Activated naive CD8-positive, alpha-beta T cell treated with anti-CD3 and anti-CD28 coated beads, Interleukin-2, amount 10 ng/mL, durations not matched to agents 7 days and 5 days (primary cell): ENCODE measurements around the gene SV2C. TPM values are rescaled to one million over a fixed set of nuclear protein-coding genes. Genes with fewer than 3 reads are reported as not detected.

ENCODE experiments used
- ATAC-seq: fragments of 150-1000 bp; cut with Tn5 transposase; one replicate; pipeline ENCODE4 v1.10.0; 2021; ENCODE audit warnings: low read depth, moderate library complexity
- POLR2A ChIA-PET: fragments of 350-600 bp; sonication (Branson Sonifier 250); formaldehyde crosslinking; loops from one replicate; lab custom pipeline; 2021; ENCODE audit warnings: antibody characterized with exemption; lab: Charles Lee
- DNase-seq: peaks from one replicate; pipeline ENCODE4 v3.0.0; 2021
- H3K27ac Mint-ChIP-seq: one replicate; pipeline ENCODE4 v1.8.0; 2022; ENCODE audit warnings: mild to moderate bottlenecking, mixed read lengths
- H3K27me3 Mint-ChIP-seq: one replicate; pipeline ENCODE4 v1.8.0; 2022; ENCODE audit warnings: mild to moderate bottlenecking, moderate library complexity, mixed read lengths
- H3K36me3 Mint-ChIP-seq: one replicate; pipeline ENCODE4 v1.8.0; 2021; ENCODE audit warnings: mild to moderate bottlenecking, mixed read lengths
- H3K4me1 Mint-ChIP-seq: one replicate; pipeline ENCODE4 v1.8.0; 2021; ENCODE audit warnings: mixed read lengths
- H3K4me3 Mint-ChIP-seq: one replicate; pipeline ENCODE4 v1.8.0; 2022; ENCODE audit warnings: mild to moderate bottlenecking, moderate library complexity, mixed read lengths
- H3K9me3 Mint-ChIP-seq: one replicate; pipeline ENCODE4 v1.8.0; 2021; ENCODE audit warnings: mixed read lengths
- total RNA-seq, 2 experiments: library from RNA; stranded (reverse); gene quantifications; one replicate each; pipeline ENCODE4 v1.2.3, GENCODE V29; 2021

Gene SV2C
- total RNA-seq, 2 experiments from 2014 or later: 0.03 TPM

DNA sequence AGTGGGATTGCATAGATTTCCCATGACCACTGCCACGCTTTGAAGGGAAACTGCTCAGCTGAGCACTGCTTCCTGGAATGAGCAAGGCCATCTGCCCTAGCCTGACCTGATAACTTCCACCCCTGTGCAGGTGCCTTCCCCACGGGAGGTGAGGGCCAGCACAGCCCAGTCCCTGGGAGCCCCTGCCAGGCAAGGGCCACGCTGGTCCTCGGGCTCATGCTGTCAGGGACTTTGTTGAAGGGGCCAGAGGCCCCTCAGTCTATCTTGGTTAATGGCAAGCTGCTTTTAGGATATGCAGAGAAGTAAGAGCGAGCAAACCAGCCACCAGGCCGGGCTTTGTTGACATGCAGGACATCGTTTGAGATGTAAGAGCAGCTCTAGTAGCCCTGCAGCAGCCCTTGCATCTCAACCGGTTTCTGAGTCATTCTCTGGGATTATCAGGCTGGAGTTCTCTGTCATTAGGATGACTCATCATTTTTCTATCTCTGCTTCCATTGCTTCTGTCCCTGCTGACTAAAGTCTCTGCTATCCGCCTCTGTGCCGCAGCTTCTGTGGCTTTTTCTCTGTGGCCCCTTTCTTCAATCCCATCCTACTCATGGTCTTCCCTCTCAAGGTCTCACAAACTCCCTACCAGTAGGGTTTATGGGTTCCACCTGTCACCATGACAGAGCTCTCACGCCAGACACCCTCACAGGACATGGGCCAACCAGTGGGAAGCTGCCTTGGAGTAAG, 289.3 kb downstream of the SV2C start:
- peaks cover 2% of the 10 kb centered on the region for H3K4me1 Mint-ChIP-seq
- peak overlapping the region; percentile 24 for H3K27ac Mint-ChIP-seq
- no peaks in the 10 kb centered on the region for H3K27me3 Mint-ChIP-seq
- peaks cover 1% of the 10 kb centered on the region for H3K9me3 Mint-ChIP-seq
- no peak for ATAC-seq
- H3K36me3 Mint-ChIP-seq: no peaks in the 10 kb centered on the region
- POLR2A ChIA-PET: interaction anchor here (0.6 kb wide), 2 partner anchors 7 to 682 kb away, joined by 3 to 5 read pairs; no protein-coding TSS in a partner anchor
- DNase-seq: no peak
- no peak overlapping the region for H3K4me3 Mint-ChIP-seq

DNA sequence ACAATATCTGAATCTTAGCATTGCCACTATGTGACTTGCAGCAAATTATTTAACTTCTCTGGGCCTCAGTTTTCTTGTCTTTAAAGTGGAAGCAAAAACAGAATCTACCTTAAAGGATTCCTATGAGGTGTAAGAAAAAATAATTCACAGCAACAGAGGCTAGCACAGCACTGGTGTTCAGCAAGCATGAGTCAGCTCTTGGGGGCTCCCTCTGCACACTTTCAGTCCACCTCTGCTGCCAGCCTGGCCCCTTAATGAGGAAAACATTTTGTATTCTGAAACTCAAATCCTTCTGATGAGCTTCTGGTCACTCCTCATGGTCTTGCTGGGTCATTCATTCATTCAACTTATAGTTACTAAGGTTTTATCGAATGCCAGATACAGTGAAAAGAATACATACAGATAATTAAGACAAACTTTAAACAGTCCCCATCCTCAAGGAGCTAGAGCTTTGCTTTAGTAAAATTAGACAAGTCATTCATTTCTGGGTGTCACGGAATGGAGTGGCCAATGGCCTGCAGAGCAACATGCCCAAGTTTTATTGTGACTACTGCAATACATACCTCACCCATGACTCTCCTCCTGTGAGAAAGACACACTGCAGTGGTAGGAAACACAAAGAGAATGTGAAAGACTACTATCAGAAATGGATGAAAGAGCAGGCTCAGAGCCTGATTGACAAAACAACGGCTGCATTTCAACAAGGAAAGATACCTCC, 293.1 kb downstream of the SV2C start:
- Mint-ChIP-seq H3K4me3 (no peak overlapping the region), H3K9me3 (peaks cover under 1% of the 10 kb centered on the region), H3K27me3 (no peaks in the 10 kb centered on the region), H3K27ac (no peak overlapping the region), H3K36me3 (no peaks in the 10 kb centered on the region), H3K4me1 (peaks cover 12% of the 10 kb centered on the region)
- DNase-seq: no peak
- no peak for ATAC-seq
- POLR2A ChIA-PET: no interaction called here

GRCh38 chr5:76376866-76377230, 293.7 kb downstream of the SV2C start:
- Mint-ChIP-seq H3K4me3 (no peak overlapping the region), H3K27me3 (no peaks in the 10 kb centered on the region), H3K36me3 (no peaks in the 10 kb centered on the region), H3K27ac (no peak overlapping the region), H3K4me1 (peaks cover 12% of the 10 kb centered on the region), H3K9me3 (no peaks in the 10 kb centered on the region)
- POLR2A ChIA-PET: no interaction called here
- DNase-seq: no peak
- ATAC-seq: no peak

DNA sequence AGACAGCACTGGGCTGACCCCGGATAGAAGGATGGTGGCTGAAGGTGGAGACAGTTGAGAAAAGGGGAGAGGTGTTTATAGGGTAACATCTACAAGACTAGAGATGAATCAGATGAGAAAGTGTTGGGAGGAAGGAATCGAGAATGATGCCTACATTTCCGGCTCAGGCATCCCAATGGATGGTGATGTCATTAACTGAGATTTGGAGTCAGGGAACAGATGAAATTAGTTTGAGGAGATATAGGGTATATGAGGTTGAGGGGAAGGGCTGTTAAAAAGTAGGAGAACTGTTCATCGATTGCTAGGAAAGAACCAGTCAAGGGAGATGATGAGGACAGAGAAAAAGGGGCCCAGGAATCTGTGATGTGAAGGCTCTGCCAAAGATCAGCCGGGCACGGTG, 295.2 kb downstream of the SV2C start:
- no peak for ATAC-seq
- Mint-ChIP-seq H3K27ac (peak overlapping the region; percentile 6), H3K4me3 (no peak overlapping the region), H3K36me3 (no peaks in the 10 kb centered on the region), H3K9me3 (no peaks in the 10 kb centered on the region), H3K4me1 (peaks cover 12% of the 10 kb centered on the region), H3K27me3 (no peaks in the 10 kb centered on the region)
- POLR2A ChIA-PET: interaction anchor here (1.3 to 1.4 kb wide), 2 partner anchors 11 to 52 kb away, joined by 4 to 5 read pairs; no protein-coding TSS in a partner anchor
- no peak for DNase-seq

GRCh38 chr5:76379316-76379715, 296.1 kb downstream of the SV2C start:
- POLR2A ChIA-PET: interaction anchor here (0.7 to 1.4 kb wide), 4 partner anchors 10 to 232 kb away, joined by 3 to 5 read pairs (median 4); no protein-coding TSS in a partner anchor
- peak; percentile 57 for ATAC-seq
- Mint-ChIP-seq H3K27me3 (no peaks in the 10 kb centered on the region), H3K9me3 (no peaks in the 10 kb centered on the region), H3K4me3 (peak overlapping the region; percentile 20), H3K36me3 (no peaks in the 10 kb centered on the region), H3K27ac (peak overlapping the region; percentile 21), H3K4me1 (peaks cover 17% of the 10 kb centered on the region)
- no peak for DNase-seq

DNA sequence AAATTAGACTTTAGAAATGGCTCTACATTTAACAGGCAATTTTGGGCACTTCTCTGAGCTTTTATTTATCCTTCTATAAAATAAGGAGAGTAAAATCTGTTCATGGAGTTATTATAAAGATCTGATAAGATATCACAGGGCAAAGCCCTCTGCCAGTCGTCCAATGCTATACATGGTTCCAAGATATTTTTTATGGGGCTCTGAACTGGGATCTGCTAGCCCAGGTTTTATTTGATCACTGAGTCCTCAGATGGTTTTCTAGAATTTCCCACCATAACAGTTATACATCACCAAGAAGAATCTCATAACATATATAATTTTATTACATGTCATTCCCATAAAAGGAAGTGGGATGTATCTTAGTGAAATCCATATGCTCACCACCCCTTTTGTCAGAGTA, 296.7 kb downstream of the SV2C start:
- POLR2A ChIA-PET: interaction anchor here (0.7 to 1.4 kb wide), 4 partner anchors 10 to 231 kb away, joined by 3 to 5 read pairs (median 4); no protein-coding TSS in a partner anchor
- no peak overlapping the region for H3K4me3 Mint-ChIP-seq
- no peaks in the 10 kb centered on the region for H3K9me3 Mint-ChIP-seq
- no peak overlapping the region for H3K27ac Mint-ChIP-seq
- no peaks in the 10 kb centered on the region for H3K36me3 Mint-ChIP-seq
- H3K27me3 Mint-ChIP-seq: no peaks in the 10 kb centered on the region
- peaks cover 22% of the 10 kb centered on the region for H3K4me1 Mint-ChIP-seq
- DNase-seq (no peak), ATAC-seq (no peak)

DNA sequence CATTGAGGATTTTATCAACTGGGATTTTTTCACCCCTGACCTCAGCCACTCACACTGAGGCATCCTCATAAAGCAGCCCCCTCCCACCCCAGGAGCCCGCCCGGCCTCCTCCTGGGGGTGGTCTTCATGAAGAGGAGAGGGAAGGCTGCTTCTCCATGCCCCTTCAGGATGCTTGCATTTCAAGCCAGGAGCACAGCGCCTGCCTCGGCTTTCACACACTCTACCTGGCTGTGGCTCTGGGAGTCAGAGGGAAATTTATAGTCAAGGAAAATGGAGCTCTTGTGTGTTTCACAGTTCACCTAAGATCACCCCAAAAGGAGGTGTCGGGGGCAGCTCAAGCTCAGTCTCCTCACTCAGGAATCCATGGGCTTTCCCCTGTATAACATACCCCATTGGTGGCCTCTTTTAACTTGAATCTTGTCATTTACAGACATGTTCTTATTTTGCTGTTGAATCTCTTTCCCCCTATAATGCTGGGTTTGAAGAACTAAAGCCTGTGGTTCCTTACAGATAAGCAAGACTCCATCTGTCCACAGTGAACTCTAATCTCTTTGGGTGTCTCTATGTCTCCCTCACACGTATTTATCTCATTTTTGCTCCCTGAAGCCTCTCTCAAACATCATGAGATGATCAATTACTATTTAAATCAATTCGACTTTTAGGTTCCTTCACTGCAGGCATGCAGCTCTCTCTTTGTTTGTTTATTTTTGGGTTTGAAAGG, 297.3 kb downstream of the SV2C start:
- H3K4me1 Mint-ChIP-seq: peaks cover 26% of the 10 kb centered on the region
- POLR2A ChIA-PET: interaction anchor here (0.7 kb wide), 1 partner anchor 91 kb away, joined by 3 read pairs; no protein-coding TSS in a partner anchor
- no peak overlapping the region for H3K27ac Mint-ChIP-seq
- no peak overlapping the region for H3K4me3 Mint-ChIP-seq
- H3K27me3 Mint-ChIP-seq: no peaks in the 10 kb centered on the region
- ATAC-seq (no peak), DNase-seq (no peak)
- H3K36me3 Mint-ChIP-seq: no peaks in the 10 kb centered on the region
- no peaks in the 10 kb centered on the region for H3K9me3 Mint-ChIP-seq

- H3K9me3 Mint-ChIP-seq: no peaks in the 10 kb centered on the region
- H3K36me3 Mint-ChIP-seq: no peaks in the 10 kb centered on the region
- no peaks in the 10 kb centered on the region for H3K27me3 Mint-ChIP-seq
- no peak overlapping the region for H3K4me3 Mint-ChIP-seq
- no peak for ATAC-seq
- no peak for DNase-seq
- H3K27ac Mint-ChIP-seq: no peak overlapping the region
- H3K4me1 Mint-ChIP-seq: peaks cover 22% of the 10 kb centered on the region
- POLR2A ChIA-PET: no interaction called here
Observed at GRCh38 chr5:76383126-76383832, 300.1 kb downstream of the SV2C start.

DNA sequence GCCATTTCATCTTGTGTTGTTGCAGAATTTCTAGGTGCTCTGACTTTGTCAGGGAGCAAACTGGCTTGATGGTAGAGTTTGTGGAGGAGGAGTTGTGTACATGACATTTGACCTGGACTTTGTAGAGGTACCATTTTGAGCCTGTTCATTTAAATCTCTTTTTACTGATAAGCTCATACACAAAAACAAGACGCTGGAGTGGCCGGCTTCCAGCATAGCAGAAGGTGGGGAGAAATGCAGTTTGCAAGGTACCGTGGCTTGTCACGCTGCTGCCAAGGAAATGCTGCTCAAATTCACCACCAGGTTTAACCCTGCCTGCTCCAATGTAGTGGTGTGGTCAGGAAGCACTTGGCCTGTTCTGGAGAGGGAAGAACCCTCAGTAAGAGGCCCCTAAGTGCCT, 301.0 kb downstream of the SV2C start:
- no peak overlapping the region for H3K4me3 Mint-ChIP-seq
- H3K27me3 Mint-ChIP-seq: no peaks in the 10 kb centered on the region
- no peaks in the 10 kb centered on the region for H3K36me3 Mint-ChIP-seq
- POLR2A ChIA-PET: no interaction called here
- DNase-seq (no peak), ATAC-seq (peak; percentile 50)
- peaks cover 19% of the 10 kb centered on the region for H3K4me1 Mint-ChIP-seq
- H3K27ac Mint-ChIP-seq: no peak overlapping the region
- H3K9me3 Mint-ChIP-seq: no peaks in the 10 kb centered on the region

DNA sequence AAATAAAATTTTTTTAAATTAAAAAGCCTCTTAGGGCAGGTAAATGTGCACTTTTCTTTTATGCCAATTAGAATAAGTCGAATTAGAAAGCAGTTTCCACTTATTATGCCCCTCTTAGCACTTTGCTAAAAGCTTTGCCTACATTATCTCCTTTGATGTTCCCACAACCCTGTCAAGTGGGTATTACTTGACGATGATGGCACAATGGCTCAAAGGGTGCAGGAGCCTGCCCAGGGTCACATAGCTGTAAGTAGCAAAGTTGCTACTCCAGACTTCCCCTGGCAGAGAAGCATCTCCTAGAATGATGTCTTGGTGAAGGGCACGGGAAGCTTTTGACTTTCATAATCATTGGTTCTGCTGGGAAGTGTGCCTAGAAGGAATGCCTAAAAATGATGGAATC, 301.5 kb downstream of the SV2C start:
- Mint-ChIP-seq H3K9me3 (no peaks in the 10 kb centered on the region), H3K27ac (no peak overlapping the region), H3K36me3 (peaks cover under 1% of the 10 kb centered on the region), H3K27me3 (no peaks in the 10 kb centered on the region), H3K4me1 (peaks cover 17% of the 10 kb centered on the region), H3K4me3 (no peak overlapping the region)
- ATAC-seq (no peak), DNase-seq (no peak)
- POLR2A ChIA-PET: no interaction called here

DNA sequence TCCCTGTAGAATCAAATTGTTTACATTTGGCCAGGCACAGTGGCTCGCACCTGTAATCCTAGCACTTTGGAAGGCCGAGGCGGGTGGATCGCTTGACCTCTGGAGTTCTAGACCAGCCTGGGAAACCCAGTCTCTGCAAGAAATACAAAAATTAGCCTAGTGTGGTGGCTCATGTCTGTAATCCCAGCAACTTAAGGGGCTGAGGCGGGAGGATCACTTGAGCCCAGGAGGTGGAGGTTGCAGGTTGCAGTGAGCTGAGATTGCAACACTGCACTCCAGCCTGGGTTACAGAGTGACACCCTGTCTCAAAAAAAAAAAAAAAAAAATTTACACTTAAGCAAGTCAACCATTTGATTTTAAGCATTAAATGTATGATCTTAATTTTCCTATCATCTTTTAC, 302.4 kb downstream of the SV2C start:
- peaks cover 25% of the 10 kb centered on the region for H3K4me1 Mint-ChIP-seq
- H3K27ac Mint-ChIP-seq: no peak overlapping the region
- POLR2A ChIA-PET: interaction anchor here (0.7 kb wide), 1 partner anchor 44 kb away, joined by 3 read pairs; no protein-coding TSS in a partner anchor
- no peaks in the 10 kb centered on the region for H3K27me3 Mint-ChIP-seq
- no peak overlapping the region for H3K4me3 Mint-ChIP-seq
- ATAC-seq (no peak), DNase-seq (no peak)
- peaks cover 3% of the 10 kb centered on the region for H3K36me3 Mint-ChIP-seq
- H3K9me3 Mint-ChIP-seq: no peaks in the 10 kb centered on the region

GRCh38 chr5:76386360-76386759, 303.2 kb downstream of the SV2C start:
- POLR2A ChIA-PET: interaction anchor here (0.7 kb wide), 1 partner anchor 44 kb away, joined by 3 read pairs; no protein-coding TSS in a partner anchor
- Mint-ChIP-seq H3K4me3 (no peak overlapping the region), H3K27ac (no peak overlapping the region), H3K9me3 (no peaks in the 10 kb centered on the region), H3K36me3 (peaks cover 6% of the 10 kb centered on the region), H3K27me3 (no peaks in the 10 kb centered on the region), H3K4me1 (peaks cover 33% of the 10 kb centered on the region)
- DNase-seq (no peak), ATAC-seq (no peak)
